Pancreas (tissue), 10 donors: ENCODE results near the gene DUOX2. TPM values are rescaled to one million over a fixed set of nuclear protein-coding genes. Genes with fewer than 3 reads are reported as not detected.

Experiments
- ATAC-seq, 4 donors: fragments of 200-7000 bp; cut with Tn5 transposase; one replicate each; pipeline versions ENCODE4 v1.8.0 to v1.9.1; 2020; ENCODE audit warnings: mild to moderate bottlenecking in 4 of 4, moderate library complexity in 4 of 4
- DNase-seq, 6 donors: peaks; one replicate each; pipeline ENCODE4 v3.0.0-alpha.2; 2020
- FAIRE-seq: peaks from 2 replicates; lab custom pipeline; 2012; peaks lifted over from hg19 to GRCh38; lab: Jason Lieb, UNC
- H3K27ac ChIP-seq, 4 donors: fragments of 200-600 bp; sonication (generic); 1 replicate in 3 of 4; 2 replicates in 1 of 4; pipeline versions ENCODE4 v1.5.0 to v1.8.0; 2020
- H3K27me3 ChIP-seq, 4 donors: fragments of 200-600 bp; one replicate each; pipeline ENCODE4 v1.8.0; 2021
- H3K36me3 ChIP-seq, 3 donors: fragments of 200-600 bp; sonication (generic) in 1 of 3; one replicate each; pipeline versions ENCODE4 v1.5.0 to v1.8.0; 2020 to 2021
- H3K4me1 ChIP-seq, 3 donors: fragments of 200-600 bp; one replicate each; pipeline ENCODE4 v1.8.0; 2021
- H3K4me3 ChIP-seq, 4 donors: fragments of 200-600 bp; sonication (generic) in 2 of 4; one replicate each; pipeline versions ENCODE4 v1.5.0 to v1.8.0; 2020 to 2021
- H3K9me3 ChIP-seq, 4 donors: fragments of 200-600 bp; one replicate each; pipeline ENCODE4 v1.8.0; 2021
- CTCF ChIP-seq, 4 donors: fragments of 200-600 bp; sonication (generic) in 3 of 4; IDR thresholded peaks; one replicate each; pipeline versions ENCODE4 v1.5.0 to v1.8.0; 2021; ENCODE audit warnings: antibody characterized with exemption in 4 of 4
- WGBS, 2 donors: extraction: QIAGEN DNeasy Blood & Tissue Kit; methylation state at CpG; one replicate each; pipeline ENCODE4 v1.1.7; 2013; 5-methylcytosine and 5-hydroxymethylcytosine counted together
- intact Hi-C, 3 donors: fragments of 100-400 bp; cut with DNase I; formaldehyde crosslinking; loops; one replicate each; pipeline versions ENCODE4 v1.11.1 to v1.14.2; 2022
- polyA plus RNA-seq, 2 donors: library from polyadenylated mRNA; stranded (reverse); fragments of 200-250 nt; gene quantifications; one replicate each; pipeline ENCODE4 v1.2.3, GENCODE V29; 2013
- total RNA-seq, 6 donors: library from RNA; stranded (reverse); fragmentation: NEBNext Ultra II Directional in 4 of 6; extraction: Animal tissue kit (Norgen Biotek cat#: 25700) in 4 of 6; gene quantifications; one replicate each; pipeline versions ENCODE4 v1.2.1 to v1.2.4, GENCODE V29; 2021 to 2023
- donor health status: healthy with polysubstance abuse.
- donor health status: DM: no; HTN: no; CAD: no; lungs with moderate emphysema.
- donor health status: DM: no; HTN: no; CAD: no.
- donor health status: control.
- donor health status: control.
- donor health status: Bipolar disorder and iron deficiency.
- donor health status: DM: yes; HTN: yes; CAD: no.
- donor health status: DM: no; HTN: no; CAD: no.
- donor health status: DM: no; HTN: no; CAD: no.
- donor health status: DM: yes; HTN: yes; CAD: no.

Gene DUOX2
- total and polyA plus RNA-seq, 8 donors: 0.15 to 32.2 (median 0.87) TPM

- Histone ChIP-seq H3K27me3 (peaks cover 0 to 5% (median under 1%) of the 10 kb centered on the region in 4 donors), H3K9me3 (no peaks in the 10 kb centered on the region), H3K4me3 (no peak overlapping the region), H3K36me3 (no peaks in the 10 kb centered on the region), H3K4me1 (no peaks in the 10 kb centered on the region), H3K27ac (no peak overlapping the region)
- 71 to 87% methylated on average over 7 of the region's 7 CpGs for WGBS, 2 donors
- intact Hi-C loops: no loop called here
- TF ChIP-seq CTCF (IDR thresholded peaks at IDR 0.05): no peak
- DNase-seq: peak in 1 of 6 donors; percentile 33
- no peak for FAIRE-seq
- no peak for ATAC-seq
Measured at GRCh38 chr15:45122719-45123118, 8.7 kb upstream of the DUOX2 start.

GRCh38 chr15:45121706-45122417 is 7.9 kb upstream of the DUOX2 start:
- 61 to 73% methylated on average over 9 of the region's 9 CpGs for WGBS, 2 donors
- no peak for TF ChIP-seq CTCF (IDR thresholded peaks at IDR 0.05)
- Histone ChIP-seq H3K9me3 (no peaks in the 10 kb centered on the region), H3K27ac (no peak overlapping the region), H3K36me3 (no peaks in the 10 kb centered on the region), H3K27me3 (peaks cover 0 to 5% (median 2%) of the 10 kb centered on the region in 4 donors), H3K4me3 (no peak overlapping the region), H3K4me1 (peaks cover 0 to 3% (median 0%) of the 10 kb centered on the region in 3 donors)
- peak in 1 of 6 donors; percentile 16 for DNase-seq
- FAIRE-seq: no peak
- no peak for ATAC-seq
- intact Hi-C loops: no loop called here

- WGBS, 2 donors: 80 to 89% methylated on average over 3 of the region's 3 CpGs
- intact Hi-C loops: no loop called here
- H3K9me3 ChIP-seq: no peaks in the 10 kb centered on the region
- no peaks in the 10 kb centered on the region for H3K36me3 ChIP-seq
- H3K4me1 ChIP-seq: peaks cover 0 to 4% (median 0%) of the 10 kb centered on the region in 3 donors
- no peak overlapping the region for H3K27ac ChIP-seq
- FAIRE-seq (no peak), ATAC-seq (no peak), DNase-seq (no peak)
- TF ChIP-seq CTCF (IDR thresholded peaks at IDR 0.05): no peak
- H3K27me3 ChIP-seq: peaks cover 0 to 11% (median 4%) of the 10 kb centered on the region in 4 donors
- H3K4me3 ChIP-seq: no peak overlapping the region
Measured at GRCh38 chr15:45121020-45121419, 7.0 kb upstream of the DUOX2 start.

- H3K9me3 ChIP-seq: no peaks in the 10 kb centered on the region
- H3K27ac ChIP-seq: no peak overlapping the region
- H3K4me3 ChIP-seq: no peak overlapping the region
- intact Hi-C loops: no loop called here
- FAIRE-seq (no peak), DNase-seq (peak in 1 of 6 donors; percentile 44), ATAC-seq (no peak)
- no peaks in the 10 kb centered on the region for H3K36me3 ChIP-seq
- WGBS, 2 donors: 89 to 90% methylated on average over 10 of the region's 10 CpGs
- H3K4me1 ChIP-seq: peaks cover 0 to 4% (median 0%) of the 10 kb centered on the region in 3 donors
- H3K27me3 ChIP-seq: peaks cover 0 to 11% (median 4%) of the 10 kb centered on the region in 4 donors
- no peak for TF ChIP-seq CTCF (IDR thresholded peaks at IDR 0.05)
Measured at GRCh38 chr15:45120081-45120972, 6.4 kb upstream of the DUOX2 start.
